Activated T-cell treated with anti-CD3 and anti-CD28 coated beads, Interleukin-2, amount 50 U/mL, for 72 hours (primary cell): ENCODE data around the gene SH3BP2. TPM values are rescaled to one million over a fixed set of nuclear protein-coding genes. Genes with fewer than 3 reads are reported as not detected.

Experiments
- ATAC-seq, 2 donors: fragments of 150-1000 bp; cut with Tn5 transposase; replicated peaks in 1 of 2; 2 replicates each; pipeline ENCODE4 v1.10.0; 2021; ENCODE audit warnings: moderate library complexity in 2 of 2, mild to moderate bottlenecking in 1 of 2
- DNase-seq, 2 donors: peaks; one replicate each; pipeline ENCODE4 v3.0.0; 2021 to 2022; ENCODE audit warnings: mixed read lengths in 1 of 2
- H3K27ac Mint-ChIP-seq: one replicate; pipeline ENCODE4 v1.8.0; 2022; ENCODE audit warnings: mild to moderate bottlenecking, moderate library complexity, mixed read lengths
- H3K27me3 Mint-ChIP-seq: one replicate; pipeline ENCODE4 v1.8.0; 2022; ENCODE audit warnings: low read depth, mixed read lengths
- H3K36me3 Mint-ChIP-seq, 2 donors: one replicate each; pipeline ENCODE4 v1.8.0; 2022; ENCODE audit warnings: mixed read lengths in 2 of 2, mild to moderate bottlenecking in 1 of 2; ENCODE audit not compliant: insufficient read depth in 2 of 2
- H3K4me1 Mint-ChIP-seq: one replicate; pipeline ENCODE4 v1.8.0; 2022; ENCODE audit warnings: low read depth, mixed read lengths
- H3K4me3 Mint-ChIP-seq, 2 donors: one replicate each; pipeline ENCODE4 v1.8.0; 2022; ENCODE audit warnings: mild to moderate bottlenecking in 2 of 2, mixed read lengths in 2 of 2, moderate library complexity in 2 of 2
- H3K9me3 Mint-ChIP-seq, 2 donors: one replicate each; pipeline ENCODE4 v1.8.0; 2022; ENCODE audit warnings: mixed read lengths in 2 of 2
- total RNA-seq, 2 donors: library from RNA; stranded (reverse); gene quantifications; one replicate each; pipeline ENCODE4 v1.2.3, GENCODE V29; 2022

SH3BP2 gene
- total RNA-seq, 2 donors from 2014 or later: 60.7 to 65.6 TPM

DNA sequence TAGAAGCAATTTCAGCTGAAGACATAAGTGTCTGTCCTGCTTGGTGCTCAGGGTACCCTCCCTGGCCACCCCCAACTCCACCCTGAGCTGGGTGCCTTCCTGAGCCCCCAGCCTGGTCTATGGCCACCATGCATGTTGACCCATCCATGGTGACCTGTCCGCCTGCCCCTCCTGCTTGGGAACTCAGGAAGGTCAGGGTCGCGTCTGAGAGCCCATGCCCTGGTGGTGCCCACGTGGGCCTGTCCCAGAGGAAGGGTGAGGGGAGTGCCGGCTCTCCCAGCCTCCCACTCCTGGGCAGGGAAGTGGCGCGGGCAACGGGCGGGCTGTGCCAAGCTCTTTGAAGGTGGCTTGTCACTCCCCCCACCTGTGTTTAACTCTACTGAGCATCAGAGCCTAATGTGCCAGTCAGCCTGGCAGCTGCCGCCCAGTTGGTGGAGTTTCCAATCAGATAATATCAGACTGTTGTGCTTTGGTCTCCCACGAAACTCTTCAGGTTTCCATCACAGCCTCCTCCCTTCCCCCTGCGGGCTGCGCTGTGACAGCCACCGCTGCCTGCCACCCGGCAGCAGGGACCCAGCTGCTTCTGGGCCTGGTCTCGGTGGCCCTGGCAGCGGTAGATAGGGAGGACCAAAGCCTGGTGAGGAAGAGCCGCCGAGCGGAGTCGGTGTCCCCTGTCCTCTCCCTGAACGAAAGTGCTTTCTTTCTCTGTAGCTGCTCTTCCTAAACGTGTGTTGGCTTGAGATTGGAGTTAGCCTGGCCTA is 4.8 kb downstream of the SH3BP2 start:
- Mint-ChIP-seq H3K27me3 (no peaks in the 10 kb centered on the region), H3K4me3 (peak overlapping the region; percentile 84 to 92), H3K4me1 (peaks cover 58% of the 10 kb centered on the region), H3K36me3 (peaks cover 0 to 2% of the 10 kb centered on the region in 2 donors), H3K9me3 (no peaks in the 10 kb centered on the region), H3K27ac (no peak overlapping the region)
- ATAC-seq (peak; percentile 31 to 58), DNase-seq (peak; percentile 31 to 49)

DNA sequence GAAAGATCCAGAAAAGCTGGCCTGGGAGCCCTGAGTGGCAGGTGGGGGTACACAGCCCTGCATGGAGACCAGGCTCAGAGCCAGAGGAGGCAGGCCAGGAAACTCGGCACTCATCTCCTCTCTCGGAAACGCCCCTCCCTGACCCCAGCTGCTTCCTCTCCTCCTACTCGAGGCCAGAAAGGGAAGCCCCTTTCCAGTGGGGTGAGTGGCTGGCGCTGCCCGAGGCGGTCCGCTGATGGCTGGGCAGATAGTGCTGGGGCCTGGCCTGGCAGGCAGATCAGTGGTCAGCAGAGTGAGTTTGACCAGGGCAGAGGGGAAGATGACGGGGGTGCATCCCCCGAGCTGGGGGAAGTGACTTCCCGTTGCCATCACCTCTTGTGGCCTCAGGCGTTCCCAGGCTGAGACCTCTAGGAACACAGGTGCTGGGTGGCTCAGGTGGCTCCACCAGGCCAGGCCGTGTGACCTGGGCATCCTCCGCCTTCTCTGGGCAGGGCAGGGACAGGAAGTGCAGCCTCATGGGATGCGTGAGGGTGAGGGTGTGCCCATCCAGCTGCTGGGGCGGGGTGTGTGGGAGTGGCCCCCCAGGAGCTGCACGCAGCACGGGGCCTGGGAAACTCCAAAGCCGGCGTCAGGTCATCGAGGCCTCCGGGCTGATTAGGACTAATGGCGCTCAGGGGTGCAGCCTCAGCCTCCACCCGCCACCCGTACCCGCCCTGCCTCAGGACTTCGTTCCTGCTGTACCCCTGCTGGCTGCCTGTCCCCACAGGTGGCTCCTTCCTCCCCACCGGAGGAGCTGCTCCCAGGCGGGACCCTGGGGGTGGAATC is 5.7 kb downstream of the SH3BP2 start:
- Mint-ChIP-seq H3K9me3 (no peaks in the 10 kb centered on the region), H3K4me1 (peaks cover 58% of the 10 kb centered on the region)
- ATAC-seq: peak; percentile 55 to 68

DNA sequence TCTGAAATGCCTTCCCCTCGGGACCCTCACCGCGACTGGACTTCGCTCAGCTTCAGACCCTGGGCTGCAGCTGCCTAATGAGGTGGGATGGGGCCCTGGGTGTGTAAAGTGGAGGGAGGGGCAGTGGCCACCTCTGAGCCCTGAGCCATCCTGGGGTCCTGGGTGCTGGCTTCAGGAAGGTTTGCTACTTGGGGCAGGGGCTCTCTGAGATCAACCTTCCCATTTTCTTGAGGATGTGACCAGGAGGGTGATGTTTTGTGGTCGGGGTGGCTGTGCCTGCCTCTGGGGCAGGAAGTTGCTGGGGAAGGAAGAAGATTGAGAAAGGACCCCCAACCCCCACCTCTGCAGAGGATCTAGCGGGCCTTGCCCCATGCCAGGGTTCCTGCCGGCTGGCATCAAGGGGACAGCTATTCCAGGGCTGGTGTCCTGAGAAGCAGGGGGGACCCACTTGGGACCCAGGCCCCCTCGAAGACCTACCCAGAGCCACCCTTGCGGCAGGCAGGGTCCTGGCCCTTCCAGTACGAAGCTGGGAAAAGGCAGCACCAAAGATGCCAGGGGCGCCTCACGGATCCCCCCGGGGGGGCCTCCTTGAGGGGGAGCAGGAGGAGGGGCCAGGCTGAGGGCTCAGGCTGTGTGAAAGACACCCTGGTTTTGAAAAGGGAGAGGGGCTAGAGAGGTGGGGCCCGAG is 6.5 kb downstream of the SH3BP2 start:
- DNase-seq (no peak), ATAC-seq (no peak)
- peak overlapping the region; percentile 16 for H3K27ac Mint-ChIP-seq
- no peaks in the 10 kb centered on the region for H3K9me3 Mint-ChIP-seq
- H3K27me3 Mint-ChIP-seq: no peaks in the 10 kb centered on the region
- peaks cover 0 to 2% of the 10 kb centered on the region in 2 donors for H3K36me3 Mint-ChIP-seq
- H3K4me1 Mint-ChIP-seq: peaks cover 51% of the 10 kb centered on the region
- H3K4me3 Mint-ChIP-seq: peak overlapping the region; percentile 84 to 92

More for the DNA sequence above, 5.7 kb downstream of the SH3BP2 start:
- DNase-seq: peak; percentile 54 to 68
- peaks cover 0 to 2% of the 10 kb centered on the region in 2 donors for H3K36me3 Mint-ChIP-seq
- H3K27me3 Mint-ChIP-seq: no peaks in the 10 kb centered on the region
- peak overlapping the region; percentile 84 to 92 for H3K4me3 Mint-ChIP-seq
- H3K27ac Mint-ChIP-seq: peak overlapping the region; percentile 63

DNA sequence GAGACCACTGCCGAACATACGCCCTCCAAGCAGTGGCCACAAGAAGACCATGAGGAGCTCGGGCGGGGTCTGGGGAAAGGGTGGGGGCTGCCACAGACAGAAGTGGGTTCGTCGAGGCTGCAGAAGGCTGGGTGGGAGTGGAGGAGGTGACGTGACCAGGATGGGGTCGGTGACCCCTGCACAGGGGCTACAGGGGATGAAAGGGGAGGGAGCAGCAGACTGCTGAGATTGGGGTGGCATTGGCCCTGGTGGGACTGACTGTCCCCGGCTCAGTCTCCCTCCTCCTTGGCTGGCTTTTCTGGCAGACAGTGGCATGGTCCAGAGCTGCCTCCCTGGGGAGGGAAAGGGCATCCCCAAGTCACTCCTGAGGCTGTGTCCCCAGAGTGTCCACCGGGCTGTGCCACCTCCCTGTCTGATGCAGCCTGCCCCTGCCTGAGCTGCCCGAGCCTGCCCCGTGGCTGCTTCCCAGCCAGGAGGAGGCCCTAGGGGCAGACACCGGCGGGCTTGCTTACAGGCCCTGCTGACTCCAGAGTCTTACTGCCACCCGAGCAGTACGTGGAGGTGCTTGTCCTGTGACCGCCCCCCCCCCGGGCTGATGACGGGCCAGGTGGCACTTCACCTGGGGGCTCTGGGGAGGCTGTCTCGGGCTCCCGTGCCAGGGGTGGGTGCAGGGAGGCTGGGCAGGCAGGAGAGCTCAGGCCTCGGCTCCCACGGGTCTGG is 7.2 kb downstream of the SH3BP2 start:
- no peak for DNase-seq
- H3K27me3 Mint-ChIP-seq: no peaks in the 10 kb centered on the region
- peak overlapping the region; percentile 60 to 92 for H3K4me3 Mint-ChIP-seq
- H3K36me3 Mint-ChIP-seq: peaks cover 0 to 2% of the 10 kb centered on the region in 2 donors
- H3K4me1 Mint-ChIP-seq: peaks cover 44% of the 10 kb centered on the region
- ATAC-seq: no peak
- H3K27ac Mint-ChIP-seq: no peak overlapping the region
- H3K9me3 Mint-ChIP-seq: no peaks in the 10 kb centered on the region

DNA sequence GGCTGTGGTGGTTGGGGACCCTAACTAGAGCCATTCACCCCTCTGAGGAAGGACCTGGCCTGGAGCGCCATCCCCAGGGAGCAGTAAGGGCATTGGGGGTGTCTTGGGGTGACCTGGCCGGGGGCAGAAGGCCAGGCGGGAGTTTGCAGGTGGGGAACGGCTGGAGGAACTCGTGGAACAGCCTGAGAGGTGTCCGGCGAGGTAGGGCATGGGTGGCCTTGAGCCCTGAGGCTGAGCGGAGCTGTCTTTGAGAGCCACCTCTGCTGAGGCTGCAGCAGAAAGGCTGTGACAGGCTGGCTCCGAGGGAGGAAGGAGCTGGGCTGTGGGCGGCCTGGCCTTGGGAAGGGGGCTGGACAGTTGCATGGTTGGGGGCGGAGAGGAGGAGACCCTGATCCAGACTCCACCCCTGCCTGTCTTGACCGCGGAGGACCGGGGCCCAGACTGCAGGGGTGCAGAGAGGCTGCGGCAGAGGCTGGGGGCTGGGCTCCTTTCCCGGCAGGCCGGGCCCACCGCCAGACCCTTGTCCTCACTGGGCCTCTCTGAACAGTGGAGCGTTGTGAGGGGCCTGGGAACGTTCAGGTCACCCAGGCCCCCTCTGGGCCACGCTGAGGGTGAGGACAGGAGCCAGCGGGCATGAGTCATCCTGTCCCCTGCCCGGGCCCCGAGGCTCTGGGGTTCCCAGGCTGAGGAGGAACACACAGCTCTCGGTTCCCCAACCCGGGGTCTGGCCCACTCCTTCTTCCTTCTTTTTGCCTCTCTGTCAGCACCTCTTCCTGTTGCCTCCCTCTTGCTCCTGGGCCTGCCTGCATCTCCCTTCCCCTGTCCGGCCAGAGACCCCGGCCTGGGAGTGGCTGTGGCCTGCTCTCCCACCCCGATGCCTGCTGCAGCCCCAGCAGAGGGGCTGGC is 8.1 kb downstream of the SH3BP2 start:
- Mint-ChIP-seq H3K4me3 (peak overlapping the region; percentile 41 to 65), H3K4me1 (peaks cover 40% of the 10 kb centered on the region), H3K9me3 (no peaks in the 10 kb centered on the region), H3K27ac (peak overlapping the region; percentile 42), H3K36me3 (peaks cover 0 to 2% of the 10 kb centered on the region in 2 donors), H3K27me3 (no peaks in the 10 kb centered on the region)
- DNase-seq (peak; percentile 46 to 53), ATAC-seq (peak; percentile 54 to 64)

DNA sequence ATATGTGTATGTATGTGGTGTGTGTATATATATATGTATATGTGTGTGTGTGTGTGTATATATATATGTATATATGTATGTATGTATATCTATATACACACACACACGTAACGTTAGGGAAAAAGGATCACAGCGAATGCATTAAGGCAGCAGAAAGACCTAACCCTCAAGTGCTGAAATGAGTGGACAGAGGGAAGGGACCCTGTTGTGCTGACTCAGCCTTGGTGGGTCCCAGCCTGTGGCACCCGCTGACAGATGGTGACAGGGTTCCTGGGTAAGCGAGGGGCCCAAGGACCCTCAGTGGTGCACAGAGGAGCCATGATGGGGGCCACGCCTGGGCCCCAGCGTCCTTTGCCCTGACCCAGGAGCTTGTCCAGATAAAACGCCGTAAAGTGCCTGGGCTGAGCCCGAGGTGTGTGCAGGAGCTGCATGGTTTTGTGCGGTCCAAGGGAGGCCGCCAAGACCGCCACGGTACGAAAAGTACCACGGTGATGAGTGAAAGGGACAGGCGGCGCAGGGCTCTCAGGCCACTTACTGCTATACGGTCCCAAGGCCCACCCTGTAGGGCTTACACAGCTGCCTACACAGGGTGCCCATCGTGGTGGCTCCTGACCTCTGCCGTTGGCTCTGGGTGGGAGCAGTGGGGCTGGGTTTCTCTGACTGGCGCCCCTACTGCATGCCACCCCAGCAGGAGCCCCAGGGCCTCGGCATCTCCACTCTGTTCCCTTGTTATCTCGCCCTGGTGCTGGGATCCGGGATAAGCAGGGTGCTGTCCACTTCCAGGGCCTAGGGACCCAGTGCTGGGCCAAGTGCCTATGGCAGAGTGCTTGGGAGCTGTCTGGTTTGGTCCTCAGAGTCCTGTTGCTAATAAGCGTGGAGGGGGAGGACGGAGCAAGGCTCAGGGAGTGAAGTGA is 10.0 kb downstream of the SH3BP2 start:
- Mint-ChIP-seq H3K27ac (no peak overlapping the region), H3K4me3 (no peak overlapping the region), H3K4me1 (peaks cover 30% of the 10 kb centered on the region), H3K27me3 (no peaks in the 10 kb centered on the region), H3K36me3 (peaks cover 0 to 2% of the 10 kb centered on the region in 2 donors), H3K9me3 (no peaks in the 10 kb centered on the region)
- DNase-seq (no peak), ATAC-seq (no peak)

DNA sequence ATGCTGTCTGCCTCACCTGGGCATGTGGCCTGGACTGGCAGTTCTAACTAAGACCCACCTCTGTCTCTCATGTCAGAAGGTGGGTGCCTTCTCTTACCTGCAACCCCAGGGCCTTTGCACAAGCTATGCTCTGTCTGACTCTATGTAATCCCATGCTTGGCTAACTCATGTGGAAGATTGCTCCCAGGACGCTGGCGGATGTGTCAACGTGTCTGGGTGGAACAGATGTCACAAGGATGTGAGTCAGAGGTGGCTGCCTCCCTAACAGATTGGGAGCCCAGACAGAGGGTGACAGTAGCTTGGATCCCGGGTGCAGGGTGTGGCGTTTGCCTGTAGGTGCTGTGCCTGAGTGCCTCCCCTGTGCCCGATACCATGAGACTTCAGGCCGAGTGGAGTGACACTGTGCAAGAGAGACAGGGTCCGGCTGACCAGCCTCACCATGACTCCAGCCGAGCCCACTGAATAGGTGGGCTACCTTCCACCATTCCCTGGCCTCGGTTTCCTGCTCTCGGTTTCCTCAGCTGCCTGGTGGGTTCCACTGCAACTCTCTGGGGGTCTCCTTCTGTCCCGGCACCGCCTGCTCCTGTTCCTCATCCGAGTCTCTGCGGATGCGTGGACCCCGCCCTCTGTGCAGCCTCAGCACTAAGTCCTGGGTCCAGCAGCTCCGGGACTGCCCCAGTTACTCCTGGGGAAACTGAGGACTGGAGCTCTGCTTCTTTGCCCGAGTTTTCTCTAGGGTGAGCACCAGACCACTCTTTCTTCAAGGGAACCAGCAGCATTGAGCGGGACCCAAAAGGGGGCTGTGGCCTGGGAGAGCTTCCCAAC is 11.0 kb downstream of the SH3BP2 start:
- Mint-ChIP-seq H3K27me3 (no peaks in the 10 kb centered on the region), H3K9me3 (no peaks in the 10 kb centered on the region), H3K4me3 (no peak overlapping the region), H3K4me1 (peaks cover 21% of the 10 kb centered on the region), H3K36me3 (peaks cover 0 to 2% of the 10 kb centered on the region in 2 donors), H3K27ac (no peak overlapping the region)
- ATAC-seq (no peak), DNase-seq (peak in 1 of 2 donors; percentile 0)

DNA sequence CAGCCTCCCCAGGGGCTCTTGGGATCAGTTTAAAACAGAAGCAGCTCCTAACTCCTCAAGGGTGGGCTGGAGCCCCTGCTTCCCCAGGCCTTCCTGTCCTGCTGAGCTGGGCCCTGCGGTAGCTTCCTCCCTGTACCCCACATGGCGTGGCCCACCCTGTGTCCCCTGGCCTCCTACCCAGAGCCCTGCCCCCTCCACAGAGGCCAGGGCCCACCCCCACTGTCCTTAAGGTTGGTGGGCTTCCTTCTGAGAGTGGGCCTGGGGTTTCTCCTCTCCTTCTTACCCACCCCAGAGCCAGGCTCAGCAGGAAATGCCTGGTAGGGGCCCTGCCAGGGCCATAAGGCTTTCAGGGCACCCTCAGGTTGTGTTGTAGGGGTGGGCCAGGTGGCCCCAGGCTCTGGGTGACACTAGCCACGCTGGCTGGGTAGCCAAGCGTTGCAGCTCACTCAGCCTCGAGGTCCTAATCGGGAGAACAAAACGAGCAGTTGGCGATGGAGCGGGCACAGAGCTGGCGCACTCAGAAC is 11.6 kb downstream of the SH3BP2 start:
- Mint-ChIP-seq H3K9me3 (no peaks in the 10 kb centered on the region), H3K4me1 (peaks cover 14% of the 10 kb centered on the region), H3K27ac (no peak overlapping the region), H3K27me3 (no peaks in the 10 kb centered on the region), H3K4me3 (no peak overlapping the region), H3K36me3 (peaks cover 0 to 2% of the 10 kb centered on the region in 2 donors)
- no peak for DNase-seq
- no peak for ATAC-seq

DNA sequence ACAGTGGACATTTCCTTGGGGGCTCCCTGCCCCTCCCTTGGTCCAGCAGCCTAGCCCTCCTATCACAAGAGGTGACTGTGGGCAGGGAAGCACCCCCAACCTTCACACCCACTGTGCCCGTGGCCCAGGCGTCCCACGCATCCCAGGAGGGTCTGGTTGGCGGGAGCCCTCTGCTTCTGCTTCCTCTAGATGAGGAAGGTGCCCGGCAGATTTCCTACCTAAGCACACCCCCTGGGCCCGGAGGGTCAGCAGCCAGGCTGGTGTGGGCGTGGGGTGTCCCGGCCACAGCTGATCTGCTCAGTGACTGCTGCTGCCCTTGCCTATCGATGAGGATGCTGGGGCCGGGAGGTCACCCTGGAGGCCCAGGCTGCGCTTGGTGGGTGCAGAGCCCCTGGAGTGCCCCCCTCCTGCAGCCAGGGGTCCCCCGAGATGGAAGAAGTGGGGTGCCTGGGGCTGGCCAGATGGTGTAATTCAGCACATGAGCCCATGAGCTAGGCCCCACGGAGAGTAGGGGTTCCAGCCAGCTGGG is 12.2 kb downstream of the SH3BP2 start:
- H3K9me3 Mint-ChIP-seq: no peaks in the 10 kb centered on the region
- H3K36me3 Mint-ChIP-seq: no peaks in the 10 kb centered on the region
- no peak overlapping the region for H3K4me3 Mint-ChIP-seq
- H3K4me1 Mint-ChIP-seq: peaks cover 9% of the 10 kb centered on the region
- no peak for ATAC-seq
- H3K27ac Mint-ChIP-seq: no peak overlapping the region
- DNase-seq: no peak
- no peaks in the 10 kb centered on the region for H3K27me3 Mint-ChIP-seq

DNA sequence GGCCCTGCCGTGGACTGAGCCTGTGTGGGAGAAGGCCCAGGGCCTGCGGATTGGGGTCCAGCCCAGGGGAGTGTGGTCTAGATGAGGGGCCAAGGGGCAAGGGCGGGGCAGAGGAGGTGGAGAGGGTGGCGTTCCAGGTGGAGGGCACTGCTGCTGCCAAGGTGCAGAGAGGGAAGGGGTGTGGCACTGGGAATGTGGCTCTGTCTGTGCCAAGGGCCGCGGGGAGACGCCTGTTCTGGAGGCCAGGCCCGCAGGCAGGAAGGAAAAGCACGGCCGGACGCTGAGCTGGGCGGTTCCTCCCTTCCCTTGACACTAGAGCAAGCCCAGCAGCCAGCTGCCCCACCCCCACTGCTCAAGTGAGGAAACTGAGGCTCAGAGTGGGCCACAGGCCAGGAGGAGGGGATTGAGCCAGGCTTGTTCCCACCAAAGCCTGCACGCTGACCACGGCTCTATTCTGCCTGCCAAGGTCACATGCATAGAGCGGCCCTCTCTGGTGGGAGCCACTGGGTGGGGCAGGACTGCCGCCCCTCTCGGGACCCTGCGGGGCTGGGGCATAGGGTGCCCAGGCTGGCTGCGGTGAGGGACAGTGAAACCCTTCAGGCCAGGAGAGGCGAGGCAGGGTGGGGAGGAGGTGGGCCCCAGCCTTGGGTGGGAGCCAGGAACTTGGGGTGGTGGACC is 13.0 kb downstream of the SH3BP2 start:
- DNase-seq (no peak), ATAC-seq (no peak)
- H3K27ac Mint-ChIP-seq: no peak overlapping the region
- H3K4me1 Mint-ChIP-seq: peaks cover 7% of the 10 kb centered on the region
- no peaks in the 10 kb centered on the region for H3K9me3 Mint-ChIP-seq
- no peaks in the 10 kb centered on the region for H3K27me3 Mint-ChIP-seq
- H3K36me3 Mint-ChIP-seq: no peaks in the 10 kb centered on the region
- no peak overlapping the region for H3K4me3 Mint-ChIP-seq
